GM13977 (cell line): ENCODE measurements around the gene COL20A1.

Experiments used
- DNase-seq: peaks from one replicate; pipeline ENCODE4 v3.0.0; 2012; ENCODE audit warnings: low spot score
- in situ Hi-C: fragments of 300-500 bp; cut with MboI; formaldehyde crosslinking; loops from one replicate; pipeline ENCODE4 v1.12.0; 2022; ENCODE audit warnings: low sequenced_read_pairs, low pct_unique_long_range_greater_than_20kb, mixed read lengths, inconsistent platforms; ENCODE audit not compliant: unreplicated experiment
- TF ChIP-seq, protein P1 (sequence below): IDR thresholded peaks from 2 replicates; pipeline ENCODE4 v1.5.1; 2012; ENCODE audit warnings: mild to moderate bottlenecking, control low read depth; ENCODE audit not compliant: insufficient read depth; ENCODE audit errors: extremely low read depth, missing control alignments

Gene COL20A1

DNA sequence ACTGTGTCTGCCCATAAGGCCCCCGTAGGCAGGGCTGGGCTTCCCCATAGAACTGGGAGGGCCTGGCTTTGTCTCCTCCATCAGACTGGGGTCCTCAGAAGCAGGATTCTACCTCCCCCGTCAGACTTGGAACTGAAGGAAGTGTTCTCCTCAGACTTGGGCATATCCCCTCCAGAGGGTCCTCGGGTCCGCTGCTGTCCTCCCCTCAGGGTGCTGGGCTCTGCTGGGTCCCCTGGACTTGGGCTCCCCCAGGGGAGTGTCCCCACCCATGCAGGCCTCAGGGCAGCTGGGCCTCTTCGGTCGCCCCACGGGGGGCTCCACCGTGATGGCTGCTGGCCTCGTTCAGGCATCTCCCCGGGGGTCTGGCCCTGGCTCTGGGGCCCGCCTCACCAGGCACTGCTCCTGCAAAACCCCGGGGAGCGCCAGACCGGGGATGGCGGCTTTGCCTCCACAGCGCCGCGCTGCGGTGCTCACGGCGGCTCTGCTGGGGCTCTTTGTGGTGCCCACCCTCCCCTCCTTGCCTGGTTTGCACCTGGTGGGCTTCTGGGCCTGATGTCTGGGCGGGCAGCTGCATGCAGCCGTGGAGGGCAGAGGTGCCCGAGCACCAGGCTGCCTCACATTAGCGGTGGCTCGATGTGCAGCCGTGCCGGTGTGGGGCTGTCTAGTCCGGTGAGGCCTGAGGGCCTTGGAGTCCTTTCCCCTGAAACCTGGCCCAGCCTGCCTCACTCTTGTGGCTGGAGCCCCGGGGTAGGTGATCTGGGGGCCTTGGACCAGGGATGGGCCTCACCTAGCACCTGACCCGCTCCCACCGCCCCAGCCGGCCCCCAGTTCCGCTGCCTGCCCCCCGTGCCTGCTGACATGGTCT, 13.9 kb downstream of the COL20A1 start:
- no peak for DNase-seq
- TF ChIP-seq, protein P1, sequence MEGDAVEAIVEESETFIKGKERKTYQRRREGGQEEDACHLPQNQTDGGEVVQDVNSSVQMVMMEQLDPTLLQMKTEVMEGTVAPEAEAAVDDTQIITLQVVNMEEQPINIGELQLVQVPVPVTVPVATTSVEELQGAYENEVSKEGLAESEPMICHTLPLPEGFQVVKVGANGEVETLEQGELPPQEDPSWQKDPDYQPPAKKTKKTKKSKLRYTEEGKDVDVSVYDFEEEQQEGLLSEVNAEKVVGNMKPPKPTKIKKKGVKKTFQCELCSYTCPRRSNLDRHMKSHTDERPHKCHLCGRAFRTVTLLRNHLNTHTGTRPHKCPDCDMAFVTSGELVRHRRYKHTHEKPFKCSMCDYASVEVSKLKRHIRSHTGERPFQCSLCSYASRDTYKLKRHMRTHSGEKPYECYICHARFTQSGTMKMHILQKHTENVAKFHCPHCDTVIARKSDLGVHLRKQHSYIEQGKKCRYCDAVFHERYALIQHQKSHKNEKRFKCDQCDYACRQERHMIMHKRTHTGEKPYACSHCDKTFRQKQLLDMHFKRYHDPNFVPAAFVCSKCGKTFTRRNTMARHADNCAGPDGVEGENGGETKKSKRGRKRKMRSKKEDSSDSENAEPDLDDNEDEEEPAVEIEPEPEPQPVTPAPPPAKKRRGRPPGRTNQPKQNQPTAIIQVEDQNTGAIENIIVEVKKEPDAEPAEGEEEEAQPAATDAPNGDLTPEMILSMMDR = no peak
- in situ Hi-C loops = no loop called here

DNA sequence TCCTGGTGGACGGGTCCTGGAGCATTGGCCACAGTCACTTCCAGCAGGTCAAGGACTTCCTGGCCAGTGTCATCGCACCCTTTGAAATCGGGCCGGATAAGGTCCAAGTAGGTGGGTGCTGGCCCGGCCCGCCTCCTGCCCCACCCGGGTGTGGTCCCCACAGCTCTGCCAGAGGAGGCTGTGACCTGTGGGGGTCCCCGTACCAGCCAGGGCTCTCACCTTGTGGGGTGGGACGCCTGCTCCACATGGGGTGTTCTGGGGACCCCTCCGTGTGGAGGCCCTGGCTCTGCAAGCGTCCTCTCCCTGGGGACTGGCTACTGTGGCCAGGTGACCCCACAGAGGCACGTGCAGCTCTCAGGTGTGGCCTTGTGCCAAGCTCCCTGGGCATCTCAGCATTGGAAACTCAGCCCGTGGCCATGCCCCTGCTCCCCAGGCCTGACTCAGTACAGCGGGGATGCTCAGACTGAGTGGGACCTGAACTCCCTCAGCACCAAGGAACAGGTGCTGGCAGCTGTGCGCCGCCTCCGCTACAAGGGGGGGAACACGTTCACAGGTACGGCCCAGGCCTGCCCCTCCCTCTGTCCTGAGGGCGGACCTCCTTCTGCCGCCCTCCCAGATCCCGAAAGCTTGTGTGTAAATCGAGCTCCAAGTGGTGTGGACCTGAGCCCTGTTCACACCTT, 14.7 kb downstream of the COL20A1 start:
- in situ Hi-C loops = no loop called here
- TF ChIP-seq, protein P1 = no peak
- DNase-seq = no peak

DNA sequence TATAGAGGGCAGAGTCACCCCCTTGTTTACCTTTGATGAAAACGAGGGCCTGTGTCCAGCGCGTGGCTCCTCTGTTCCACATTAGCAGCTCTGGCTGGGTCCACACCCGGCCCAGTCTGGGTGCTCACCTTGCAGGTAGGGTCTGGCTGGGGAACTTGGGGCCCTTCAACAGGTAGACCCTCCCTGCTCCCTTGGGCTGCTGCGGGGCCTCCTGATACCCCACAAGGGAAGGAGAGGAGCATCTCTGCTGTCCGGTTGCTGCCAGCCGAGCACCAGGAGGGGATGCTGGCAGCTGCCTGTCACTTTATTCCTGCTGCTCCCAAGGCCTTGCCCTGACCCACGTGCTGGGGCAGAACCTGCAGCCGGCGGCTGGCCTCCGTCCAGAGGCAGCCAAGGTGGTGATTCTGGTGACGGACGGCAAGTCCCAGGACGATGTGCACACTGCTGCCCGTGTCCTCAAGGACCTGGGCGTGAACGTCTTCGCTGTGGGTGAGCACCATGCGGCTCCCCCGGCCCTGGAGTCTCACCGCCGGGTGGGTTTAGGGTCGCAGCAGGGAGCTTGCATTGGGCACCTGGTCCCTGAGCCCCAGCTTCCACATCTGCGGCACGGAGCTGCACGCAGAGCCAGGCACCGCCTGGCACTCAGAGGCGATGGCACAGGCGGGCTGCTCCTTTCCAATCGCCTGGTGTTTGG, 15.4 kb downstream of the COL20A1 start:
- TF ChIP-seq, protein P1 = no peak
- DNase-seq = no peak
- in situ Hi-C loops = no loop called here

DNA sequence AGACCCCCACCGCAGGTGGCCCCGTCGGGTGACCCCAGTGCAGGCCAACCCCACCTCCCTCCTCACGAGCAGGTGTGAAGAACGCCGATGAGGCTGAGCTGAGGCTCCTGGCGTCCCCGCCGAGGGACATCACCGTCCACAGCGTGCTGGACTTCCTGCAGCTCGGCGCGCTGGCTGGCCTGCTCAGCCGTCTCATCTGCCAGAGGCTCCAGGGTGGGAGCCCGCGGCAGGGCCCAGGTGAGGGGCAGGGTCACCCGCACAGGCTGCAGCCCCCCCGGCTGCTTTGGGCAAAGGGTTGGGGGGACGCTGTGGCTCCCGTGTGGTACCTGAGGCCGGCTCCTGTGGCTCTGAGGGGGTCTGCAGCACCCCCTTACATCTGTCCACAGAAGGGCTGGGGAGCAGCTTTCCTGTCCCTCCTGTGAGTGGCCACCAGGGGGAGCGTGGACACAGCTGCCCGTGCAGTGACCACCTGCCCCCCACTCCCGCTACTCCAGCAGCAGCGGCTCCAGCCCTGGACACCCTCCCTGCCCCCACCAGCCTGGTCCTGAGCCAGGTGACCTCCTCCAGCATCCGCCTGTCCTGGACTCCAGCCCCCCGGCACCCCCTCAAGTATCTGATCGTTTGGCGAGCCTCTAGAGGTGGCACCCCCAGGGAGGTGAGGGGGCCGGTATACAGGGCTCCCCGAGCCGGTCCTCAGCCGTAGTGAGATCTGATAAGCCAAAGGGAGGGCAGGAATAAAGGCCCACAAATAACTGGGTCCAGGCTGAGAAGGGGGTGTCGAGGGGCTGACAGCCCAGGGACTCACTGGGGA, 16.5 kb downstream of the COL20A1 start:
- TF ChIP-seq, protein P1 = peak; percentile 71
- in situ Hi-C loops = no loop called here
- peak; percentile 76 for DNase-seq

DNA sequence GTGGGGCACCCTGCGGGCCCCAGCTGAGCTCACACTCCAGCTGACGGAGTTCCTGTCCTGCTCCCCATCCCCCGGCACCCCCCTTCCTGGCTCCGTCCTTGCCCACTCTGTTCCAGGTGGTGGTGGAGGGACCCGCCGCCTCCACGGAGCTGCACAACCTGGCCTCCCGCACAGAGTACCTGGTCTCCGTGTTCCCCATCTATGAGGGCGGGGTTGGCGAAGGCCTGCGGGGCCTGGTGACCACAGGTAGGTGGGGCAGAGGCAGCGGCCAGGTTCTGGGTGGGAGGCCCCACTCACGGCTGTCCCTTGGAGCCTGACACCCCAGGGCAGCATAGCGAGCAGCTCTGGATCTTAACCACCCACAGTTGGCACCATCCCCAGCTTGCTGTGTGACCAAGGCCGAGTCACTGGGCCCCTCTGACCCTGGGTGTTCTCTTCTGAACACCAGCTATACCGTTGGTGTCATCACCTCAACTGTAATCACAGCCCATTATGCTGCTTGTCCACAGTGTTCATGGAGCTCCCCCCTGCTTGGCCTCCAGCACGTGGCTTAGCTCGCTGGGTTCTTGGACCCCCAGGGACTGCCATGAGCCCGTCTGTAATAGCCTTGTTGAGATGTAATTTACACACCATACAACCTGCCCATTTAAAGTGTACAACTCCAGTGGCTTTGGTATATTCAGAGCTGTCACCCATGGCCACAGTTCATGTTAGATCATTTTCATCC, 17.4 kb downstream of the COL20A1 start:
- in situ Hi-C loops = no loop called here
- no peak for DNase-seq
- TF ChIP-seq, protein P1 = no peak
